K562 (cell line): Measurements from ENCODE around the gene NES. TPM values are rescaled to one million over a fixed set of nuclear protein-coding genes. Genes with fewer than 3 reads are reported as not detected.

ENCODE experiments used
- DLX4 ChIP-seq: fragments of 250-450 bp; sonication (Bioruptor Pico); IDR thresholded peaks from 2 replicates; pipeline ENCODE4 v1.6.1; 2021; ENCODE audit warnings: mild to moderate bottlenecking
- LCOR ChIP-seq: sonication (generic); formaldehyde crosslinking; IDR thresholded peaks from 2 replicates; pipeline ENCODE4 v1.8.0; 2022; ENCODE audit warnings: mild to moderate bottlenecking, missing genetic modification reagents
- MED1 ChIP-seq: sonication (generic); formaldehyde crosslinking; IDR thresholded peaks from 2 replicates; pipeline ENCODE4 v1.8.1; 2023; ENCODE audit warnings: missing genetic modification reagents, borderline replicate concordance
- NFXL1 ChIP-seq: fragments of 450-650 bp; formaldehyde crosslinking; IDR thresholded peaks from 2 replicates; pipeline ENCODE4 v1.4.0; 2021; ENCODE audit warnings: mild to moderate bottlenecking
- SMC3 ChIP-seq: conservative IDR thresholded peaks from 2 replicates; pipeline ENCODE4 v1.6.1; 2011; ENCODE audit warnings: low read depth, low read length, improper control_type of control experiment; ENCODE audit not compliant: insufficient read depth
- TFE3 ChIP-seq: fragments of 450-650 bp; formaldehyde crosslinking; IDR thresholded peaks from 2 replicates; pipeline ENCODE4 v1.4.0; 2020; ENCODE audit warnings: mild to moderate bottlenecking, mixed read lengths
- polyA plus RNA-seq, 8 experiments: library from polyadenylated mRNA; depleted of rRNA in 4 of 8; stranded (reverse) in 5 of 8; unstranded in 3 of 8; fragments of >200 nt; fragmentation: Nextera tagmentation in 2 of 8; fragmentation: Illumina TruSeq in 1 of 8; extraction: Ambion mirVana in 2 of 8; extraction: Trizol in 1 of 8; gene quantifications; 2 replicates each; pipeline versions ENCODE4 v1.2.1 to v1.2.3, GENCODE V29; 2011 to 2014; ENCODE audit warnings: inconsistent platforms in 1 of 8, missing spikeins in 1 of 8
- total RNA-seq, 7 experiments: library from RNA; depleted of rRNA in 6 of 7; stranded (reverse); fragments of >200 nt in 6 of 7; fragmentation: Illumina TruSeq in 2 of 7; extraction: Trizol in 2 of 7; gene quantifications; 2 replicates each; pipeline versions ENCODE4 v1.2.1 to v1.2.3, GENCODE V29; 2011 to 2021; ENCODE audit warnings: low replicate concordance in 1 of 7
- TF ChIP-seq, protein P1 (sequence below): fragments of 250-450 bp; sonication (Bioruptor Pico); IDR thresholded peaks from 2 replicates; pipeline ENCODE4 v1.5.0; 2021
- TF ChIP-seq, protein P2 (sequence below), 2 experiments: fragments of 450-650 bp; formaldehyde crosslinking in 1 of 2; IDR thresholded peaks; 2 replicates each; pipeline versions ENCODE4 v1.4.0 to v1.6.1; 2014 to 2020; ENCODE audit warnings: mild to moderate bottlenecking in 2 of 2, borderline replicate concordance in 1 of 2, low read depth in 1 of 2
- TF ChIP-seq, protein P3 (sequence below): fragments of 450-650 bp; IDR thresholded peaks from 2 replicates; pipeline ENCODE4 v1.6.1; 2017; ENCODE audit warnings: antibody characterized with exemption, mild to moderate bottlenecking

The NES gene
- total and polyA plus RNA-seq, 9 of the 15 experiments (the other 6 are each of a cell fraction or from before 2014, with no cell fraction given) = 0.10 to 8.6 (median 4.2) TPM

DNA sequence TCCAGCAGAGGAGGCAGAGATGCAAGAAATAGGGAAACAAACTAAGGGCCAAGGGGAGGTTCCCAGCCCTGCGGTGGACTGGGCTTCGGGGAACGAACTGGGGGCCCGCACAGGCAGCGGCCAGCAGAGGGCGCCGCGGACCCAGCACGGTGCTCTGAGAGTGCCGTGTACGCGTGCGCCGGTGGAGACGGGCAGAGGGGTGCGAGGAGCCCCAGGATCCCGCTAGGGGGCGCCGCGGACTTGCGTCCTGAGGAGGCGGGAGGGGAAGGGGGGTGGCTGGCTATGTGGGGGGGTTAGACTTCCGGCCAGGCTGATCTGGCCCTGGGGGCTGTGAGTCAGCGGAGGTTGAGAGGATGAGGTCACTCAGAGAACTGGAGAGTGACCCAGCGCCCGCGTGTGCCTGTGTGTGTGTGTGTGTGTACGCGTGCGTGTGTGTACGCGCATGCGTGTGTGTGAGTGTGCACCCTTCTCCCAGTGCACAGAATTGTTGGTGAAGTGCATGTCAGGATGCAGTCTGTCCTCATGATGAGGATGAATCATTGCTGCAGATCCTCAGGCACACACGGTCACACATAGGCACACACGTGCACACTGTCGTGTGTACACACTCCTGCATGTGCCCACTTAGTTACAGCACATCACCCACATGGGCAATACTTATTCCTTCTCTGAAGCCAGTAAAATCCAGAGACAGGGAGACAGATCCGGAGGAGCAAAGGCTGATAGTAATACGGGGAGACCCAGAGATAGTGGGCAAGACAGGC is 17.0 kb downstream of the NES start (continued):
- TF ChIP-seq MED1 (CRISPR knock-in tag) (no peak), DLX4 (no peak), LCOR (CRISPR knock-in tag) (peak; percentile 95; the same call in 1 of the 2 replicates), NFXL1 (CRISPR knock-in tag) (no peak), SMC3 (peak; percentile 98), TFE3 (CRISPR knock-in tag) (no peak)
- TF ChIP-seq, protein P1, sequence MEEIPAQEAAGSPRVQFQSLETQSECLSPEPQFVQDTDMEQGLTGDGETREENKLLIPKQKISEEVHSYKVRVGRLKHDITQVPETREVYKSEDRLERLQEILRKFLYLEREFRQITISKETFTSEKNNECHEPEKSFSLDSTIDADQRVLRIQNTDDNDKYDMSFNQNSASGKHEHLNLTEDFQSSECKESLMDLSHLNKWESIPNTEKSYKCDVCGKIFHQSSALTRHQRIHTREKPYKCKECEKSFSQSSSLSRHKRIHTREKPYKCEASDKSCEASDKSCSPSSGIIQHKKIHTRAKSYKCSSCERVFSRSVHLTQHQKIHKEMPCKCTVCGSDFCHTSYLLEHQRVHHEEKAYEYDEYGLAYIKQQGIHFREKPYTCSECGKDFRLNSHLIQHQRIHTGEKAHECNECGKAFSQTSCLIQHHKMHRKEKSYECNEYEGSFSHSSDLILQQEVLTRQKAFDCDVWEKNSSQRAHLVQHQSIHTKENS (CRISPR knock-in tag) = no peak
- TF ChIP-seq, protein P2, sequence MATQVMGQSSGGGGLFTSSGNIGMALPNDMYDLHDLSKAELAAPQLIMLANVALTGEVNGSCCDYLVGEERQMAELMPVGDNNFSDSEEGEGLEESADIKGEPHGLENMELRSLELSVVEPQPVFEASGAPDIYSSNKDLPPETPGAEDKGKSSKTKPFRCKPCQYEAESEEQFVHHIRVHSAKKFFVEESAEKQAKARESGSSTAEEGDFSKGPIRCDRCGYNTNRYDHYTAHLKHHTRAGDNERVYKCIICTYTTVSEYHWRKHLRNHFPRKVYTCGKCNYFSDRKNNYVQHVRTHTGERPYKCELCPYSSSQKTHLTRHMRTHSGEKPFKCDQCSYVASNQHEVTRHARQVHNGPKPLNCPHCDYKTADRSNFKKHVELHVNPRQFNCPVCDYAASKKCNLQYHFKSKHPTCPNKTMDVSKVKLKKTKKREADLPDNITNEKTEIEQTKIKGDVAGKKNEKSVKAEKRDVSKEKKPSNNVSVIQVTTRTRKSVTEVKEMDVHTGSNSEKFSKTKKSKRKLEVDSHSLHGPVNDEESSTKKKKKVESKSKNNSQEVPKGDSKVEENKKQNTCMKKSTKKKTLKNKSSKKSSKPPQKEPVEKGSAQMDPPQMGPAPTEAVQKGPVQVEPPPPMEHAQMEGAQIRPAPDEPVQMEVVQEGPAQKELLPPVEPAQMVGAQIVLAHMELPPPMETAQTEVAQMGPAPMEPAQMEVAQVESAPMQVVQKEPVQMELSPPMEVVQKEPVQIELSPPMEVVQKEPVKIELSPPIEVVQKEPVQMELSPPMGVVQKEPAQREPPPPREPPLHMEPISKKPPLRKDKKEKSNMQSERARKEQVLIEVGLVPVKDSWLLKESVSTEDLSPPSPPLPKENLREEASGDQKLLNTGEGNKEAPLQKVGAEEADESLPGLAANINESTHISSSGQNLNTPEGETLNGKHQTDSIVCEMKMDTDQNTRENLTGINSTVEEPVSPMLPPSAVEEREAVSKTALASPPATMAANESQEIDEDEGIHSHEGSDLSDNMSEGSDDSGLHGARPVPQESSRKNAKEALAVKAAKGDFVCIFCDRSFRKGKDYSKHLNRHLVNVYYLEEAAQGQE (IDR thresholded peaks at IDR 0.05; ENCODE audit: borderline replicate concordance) = peak; percentile 94
- TF ChIP-seq, protein P2 (CRISPR knock-in tag; IDR thresholded peaks at IDR 0.05; ENCODE audit: low read depth) = no peak
- TF ChIP-seq, protein P3, sequence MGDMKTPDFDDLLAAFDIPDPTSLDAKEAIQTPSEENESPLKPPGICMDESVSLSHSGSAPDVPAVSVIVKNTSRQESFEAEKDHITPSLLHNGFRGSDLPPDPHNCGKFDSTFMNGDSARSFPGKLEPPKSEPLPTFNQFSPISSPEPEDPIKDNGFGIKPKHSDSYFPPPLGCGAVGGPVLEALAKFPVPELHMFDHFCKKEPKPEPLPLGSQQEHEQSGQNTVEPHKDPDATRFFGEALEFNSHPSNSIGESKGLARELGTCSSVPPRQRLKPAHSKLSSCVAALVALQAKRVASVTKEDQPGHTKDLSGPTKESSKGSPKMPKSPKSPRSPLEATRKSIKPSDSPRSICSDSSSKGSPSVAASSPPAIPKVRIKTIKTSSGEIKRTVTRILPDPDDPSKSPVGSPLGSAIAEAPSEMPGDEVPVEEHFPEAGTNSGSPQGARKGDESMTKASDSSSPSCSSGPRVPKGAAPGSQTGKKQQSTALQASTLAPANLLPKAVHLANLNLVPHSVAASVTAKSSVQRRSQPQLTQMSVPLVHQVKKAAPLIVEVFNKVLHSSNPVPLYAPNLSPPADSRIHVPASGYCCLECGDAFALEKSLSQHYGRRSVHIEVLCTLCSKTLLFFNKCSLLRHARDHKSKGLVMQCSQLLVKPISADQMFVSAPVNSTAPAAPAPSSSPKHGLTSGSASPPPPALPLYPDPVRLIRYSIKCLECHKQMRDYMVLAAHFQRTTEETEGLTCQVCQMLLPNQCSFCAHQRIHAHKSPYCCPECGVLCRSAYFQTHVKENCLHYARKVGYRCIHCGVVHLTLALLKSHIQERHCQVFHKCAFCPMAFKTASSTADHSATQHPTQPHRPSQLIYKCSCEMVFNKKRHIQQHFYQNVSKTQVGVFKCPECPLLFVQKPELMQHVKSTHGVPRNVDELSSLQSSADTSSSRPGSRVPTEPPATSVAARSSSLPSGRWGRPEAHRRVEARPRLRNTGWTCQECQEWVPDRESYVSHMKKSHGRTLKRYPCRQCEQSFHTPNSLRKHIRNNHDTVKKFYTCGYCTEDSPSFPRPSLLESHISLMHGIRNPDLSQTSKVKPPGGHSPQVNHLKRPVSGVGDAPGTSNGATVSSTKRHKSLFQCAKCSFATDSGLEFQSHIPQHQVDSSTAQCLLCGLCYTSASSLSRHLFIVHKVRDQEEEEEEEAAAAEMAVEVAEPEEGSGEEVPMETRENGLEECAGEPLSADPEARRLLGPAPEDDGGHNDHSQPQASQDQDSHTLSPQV = peak; percentile 93
